Nephron (organoid): ENCODE measurements around the gene AIG1.
"Not testable (repeated sequence)": the region's sequence is repeated elsewhere in the genome, so short reads cannot be mapped to it uniquely, and the experiment has no call there.

ENCODE experiments used
- H3K27ac Mint-ChIP-seq, 3 experiments: 2 replicates each; pipeline ENCODE4 v1.8.0; 2020; ENCODE audit warnings: mixed read lengths in 3 of 3, mild to moderate bottlenecking in 2 of 3, moderate library complexity in 1 of 3
- H3K27me3 Mint-ChIP-seq: 2 replicates; pipeline ENCODE4 v1.8.0; 2021; ENCODE audit warnings: low read depth, mild to moderate bottlenecking, moderate library complexity, mixed read lengths
- H3K36me3 Mint-ChIP-seq: 2 replicates; pipeline ENCODE4 v1.8.0; 2020; ENCODE audit warnings: low read depth, mixed read lengths
- H3K4me1 Mint-ChIP-seq: 2 replicates; pipeline ENCODE4 v1.8.0; 2020; ENCODE audit warnings: mixed read lengths
- H3K4me3 Mint-ChIP-seq, 3 experiments: 2 replicates each; pipeline ENCODE4 v1.8.0; 2020; ENCODE audit warnings: mild to moderate bottlenecking in 3 of 3, mixed read lengths in 3 of 3, moderate library complexity in 2 of 3
- H3K9me3 Mint-ChIP-seq: 2 replicates; pipeline ENCODE4 v1.8.0; 2020; ENCODE audit warnings: mixed read lengths
- TF ChIP-seq, protein P1 (sequence below), 3 experiments: fragments of 200-600 bp; sonication (generic); IDR thresholded peaks; one replicate each; pipeline ENCODE4 v1.5.0; 2021; ENCODE audit warnings: antibody characterized with exemption in 3 of 3; ENCODE audit not compliant: unreplicated experiment in 3 of 3

AIG1 gene

DNA sequence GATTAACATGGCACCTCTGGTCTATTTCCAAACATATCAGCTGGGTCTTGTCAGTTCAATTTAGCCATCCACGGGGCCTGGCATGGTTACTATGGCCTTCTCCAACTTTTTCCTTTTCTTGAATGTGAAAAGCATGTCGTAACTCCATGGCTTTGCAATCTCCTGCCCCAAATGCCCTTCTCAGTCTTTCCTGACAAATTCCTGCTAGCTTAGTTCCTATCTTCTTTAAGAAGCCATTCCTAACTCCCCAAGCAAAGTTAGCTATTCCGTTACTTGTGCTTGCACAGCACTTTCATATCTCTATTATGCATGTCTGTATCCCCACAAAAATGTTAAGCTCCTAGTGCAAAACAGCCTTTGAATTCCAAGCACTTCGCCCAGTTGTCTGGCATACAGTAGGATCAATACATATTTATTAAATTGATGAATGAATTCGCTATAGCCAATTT is 105.6 kb downstream of the AIG1 start:
- H3K27ac Mint-ChIP-seq: no peak overlapping the region

DNA sequence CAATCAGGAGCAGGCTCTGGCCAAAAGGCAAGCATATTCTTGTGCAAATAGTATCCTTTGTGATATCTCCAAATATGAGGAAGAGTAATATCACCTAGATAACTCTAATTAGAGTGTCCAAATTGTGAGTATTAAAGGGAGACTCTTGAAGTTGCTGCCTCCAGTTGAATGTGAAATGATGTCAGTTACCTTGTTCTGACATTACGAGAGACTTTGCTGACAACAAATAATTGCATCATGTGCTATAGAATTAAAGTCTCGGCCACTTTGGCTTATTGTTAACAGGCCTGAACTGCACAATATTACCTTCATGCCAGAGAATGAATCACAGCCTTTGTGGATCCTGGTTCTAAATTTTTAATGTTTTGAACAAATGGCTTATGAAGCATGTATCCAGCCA is 106.5 kb downstream of the AIG1 start:
- no peak overlapping the region for H3K27ac Mint-ChIP-seq
- TF ChIP-seq, protein P1, sequence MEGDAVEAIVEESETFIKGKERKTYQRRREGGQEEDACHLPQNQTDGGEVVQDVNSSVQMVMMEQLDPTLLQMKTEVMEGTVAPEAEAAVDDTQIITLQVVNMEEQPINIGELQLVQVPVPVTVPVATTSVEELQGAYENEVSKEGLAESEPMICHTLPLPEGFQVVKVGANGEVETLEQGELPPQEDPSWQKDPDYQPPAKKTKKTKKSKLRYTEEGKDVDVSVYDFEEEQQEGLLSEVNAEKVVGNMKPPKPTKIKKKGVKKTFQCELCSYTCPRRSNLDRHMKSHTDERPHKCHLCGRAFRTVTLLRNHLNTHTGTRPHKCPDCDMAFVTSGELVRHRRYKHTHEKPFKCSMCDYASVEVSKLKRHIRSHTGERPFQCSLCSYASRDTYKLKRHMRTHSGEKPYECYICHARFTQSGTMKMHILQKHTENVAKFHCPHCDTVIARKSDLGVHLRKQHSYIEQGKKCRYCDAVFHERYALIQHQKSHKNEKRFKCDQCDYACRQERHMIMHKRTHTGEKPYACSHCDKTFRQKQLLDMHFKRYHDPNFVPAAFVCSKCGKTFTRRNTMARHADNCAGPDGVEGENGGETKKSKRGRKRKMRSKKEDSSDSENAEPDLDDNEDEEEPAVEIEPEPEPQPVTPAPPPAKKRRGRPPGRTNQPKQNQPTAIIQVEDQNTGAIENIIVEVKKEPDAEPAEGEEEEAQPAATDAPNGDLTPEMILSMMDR (IDR thresholded peaks at IDR 0.05; ENCODE audit: unreplicated experiment in 3 of 3): no peak
- no peaks in the 10 kb centered on the region for H3K4me1 Mint-ChIP-seq
- no peak overlapping the region for H3K4me3 Mint-ChIP-seq
- peaks cover 21% of the 10 kb centered on the region for H3K36me3 Mint-ChIP-seq
- H3K27me3 Mint-ChIP-seq: no peaks in the 10 kb centered on the region
- H3K9me3 Mint-ChIP-seq: peaks cover 10% of the 10 kb centered on the region

More for the DNA sequence above, 105.6 kb downstream of the AIG1 start:
- H3K9me3 Mint-ChIP-seq: peaks cover 3% of the 10 kb centered on the region
- peaks cover 12% of the 10 kb centered on the region for H3K36me3 Mint-ChIP-seq
- H3K4me3 Mint-ChIP-seq: no peak overlapping the region
- no peaks in the 10 kb centered on the region for H3K4me1 Mint-ChIP-seq
- no peaks in the 10 kb centered on the region for H3K27me3 Mint-ChIP-seq
- TF ChIP-seq, protein P1 (IDR thresholded peaks at IDR 0.05; ENCODE audit: unreplicated experiment in 3 of 3): no peak

DNA sequence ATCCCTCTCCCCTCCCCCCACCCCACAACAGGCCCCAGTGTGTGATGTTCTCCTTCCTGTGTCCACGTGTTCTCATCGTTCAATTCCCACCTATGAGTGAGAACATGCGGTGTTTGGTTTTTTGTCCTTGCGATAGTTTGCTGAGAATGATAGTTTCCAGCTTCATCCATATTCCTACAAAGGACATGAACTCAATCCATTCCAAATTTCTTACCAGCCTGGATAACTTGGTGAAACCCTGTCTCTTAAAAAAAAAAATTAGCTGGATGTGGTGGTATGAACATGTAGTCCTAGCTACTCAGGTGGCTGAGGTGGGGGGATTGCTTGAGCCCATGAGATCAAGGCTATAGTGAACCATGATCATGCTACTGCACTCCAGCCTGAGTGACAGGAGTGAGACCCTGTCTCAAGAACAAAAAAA is 107.7 kb downstream of the AIG1 start:
- H3K27me3 Mint-ChIP-seq, H3K27ac Mint-ChIP-seq, H3K4me1 Mint-ChIP-seq, H3K4me3 Mint-ChIP-seq: not testable (repeated sequence)
- Mint-ChIP-seq H3K9me3 (peaks cover 20% of the 10 kb centered on the region), H3K36me3 (peaks cover 33% of the 10 kb centered on the region)

DNA sequence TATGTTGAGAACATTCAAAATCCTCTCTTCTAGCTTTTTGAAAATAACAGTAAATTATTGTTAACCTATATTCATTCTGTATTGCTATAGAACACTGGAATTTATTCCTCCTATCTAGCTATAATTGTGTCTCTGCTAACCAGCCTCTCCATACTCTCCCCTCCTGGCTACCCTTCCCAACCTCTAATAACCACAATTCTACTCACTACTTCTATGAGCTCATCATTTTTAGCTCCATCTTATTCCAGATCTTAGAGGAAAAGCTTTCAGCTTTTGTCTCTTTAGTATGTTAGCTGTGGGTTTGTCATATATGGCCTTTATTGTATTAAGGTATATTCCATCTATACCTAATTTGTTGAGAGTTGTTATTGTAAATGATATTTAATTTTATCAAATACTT is 108.8 kb downstream of the AIG1 start:
- Mint-ChIP-seq H3K4me1 (no peaks in the 10 kb centered on the region), H3K27ac (no peak overlapping the region)
- TF ChIP-seq, protein P1 (IDR thresholded peaks at IDR 0.05; ENCODE audit: unreplicated experiment in 3 of 3): no peak

DNA sequence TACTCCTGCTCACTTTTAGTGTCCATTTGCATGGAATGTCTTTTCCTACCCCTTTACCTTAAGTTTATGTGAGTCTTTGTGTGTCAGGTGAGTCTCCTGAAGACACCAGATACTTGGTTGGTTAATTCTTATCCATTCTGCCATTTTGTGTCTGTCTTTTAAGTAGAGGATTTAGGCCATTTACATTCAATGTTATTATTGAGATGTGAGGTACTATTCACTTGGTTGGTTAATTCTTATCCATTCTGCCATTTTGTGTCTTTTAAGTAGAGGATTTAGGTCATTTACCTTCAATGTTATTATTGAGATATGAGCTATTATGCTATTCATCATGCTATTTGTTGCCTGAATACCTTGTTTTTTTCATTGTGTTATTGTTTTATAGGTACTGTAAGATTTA is 113.8 kb downstream of the AIG1 start:
- peaks cover 43% of the 10 kb centered on the region for H3K9me3 Mint-ChIP-seq
- TF ChIP-seq, protein P1 (IDR thresholded peaks at IDR 0.05; ENCODE audit: unreplicated experiment in 3 of 3): no peak
- H3K27me3 Mint-ChIP-seq: no peaks in the 10 kb centered on the region
- H3K4me1 Mint-ChIP-seq: no peaks in the 10 kb centered on the region
- peaks cover 66% of the 10 kb centered on the region for H3K36me3 Mint-ChIP-seq
- no peak overlapping the region for H3K4me3 Mint-ChIP-seq
- H3K27ac Mint-ChIP-seq: no peak overlapping the region

More for the DNA sequence above, 108.8 kb downstream of the AIG1 start:
- Mint-ChIP-seq H3K4me3 (no peak overlapping the region), H3K36me3 (peaks cover 41% of the 10 kb centered on the region), H3K9me3 (peaks cover 25% of the 10 kb centered on the region), H3K27me3 (no peaks in the 10 kb centered on the region)

DNA sequence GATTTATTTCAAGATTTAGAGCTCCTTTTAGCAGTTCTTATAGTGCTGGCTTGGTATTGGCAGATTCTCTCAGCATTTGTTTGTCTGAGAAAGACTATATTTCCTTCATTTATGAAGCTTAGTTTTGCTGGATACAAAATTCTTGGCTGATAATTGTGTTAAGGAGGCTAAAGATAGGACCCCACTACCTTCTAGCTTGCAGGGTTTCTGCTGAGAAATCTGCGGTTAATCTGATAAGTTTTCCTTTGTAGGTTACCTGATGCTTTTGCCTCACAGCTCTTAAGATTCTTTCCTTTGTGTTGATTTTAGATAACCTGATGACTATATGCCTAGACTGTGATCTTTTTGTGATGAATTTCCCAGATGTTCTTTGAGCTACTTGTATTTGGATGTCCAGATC is 114.3 kb downstream of the AIG1 start:
- peaks cover 66% of the 10 kb centered on the region for H3K36me3 Mint-ChIP-seq

More for the DNA sequence above, 114.3 kb downstream of the AIG1 start:
- H3K4me3 Mint-ChIP-seq: no peak overlapping the region
- H3K27me3 Mint-ChIP-seq: no peaks in the 10 kb centered on the region
- peaks cover 43% of the 10 kb centered on the region for H3K9me3 Mint-ChIP-seq
- no peak overlapping the region for H3K27ac Mint-ChIP-seq
- H3K4me1 Mint-ChIP-seq: peaks cover 1% of the 10 kb centered on the region
- TF ChIP-seq, protein P1 (IDR thresholded peaks at IDR 0.05; ENCODE audit: unreplicated experiment in 3 of 3): no peak
